Mesenchymal stem cell (in vitro differentiated cells and primary cell): Measurements from ENCODE around the gene NFATC3.
A peak's percentile ranks its signal among the peaks of the same experiment; 100 is the strongest.

ENCODE experiments used
- DNase-seq: peaks from one replicate; pipeline ENCODE4 v3.0.0-alpha.2; 2013
- H2AFZ ChIP-seq: one replicate; pipeline ENCODE4 v1.6.1; 2013; ENCODE audit warnings: low read depth, mild to moderate bottlenecking, control low read depth, inconsistent platforms, low read length, moderate library complexity
- H2AK5ac ChIP-seq: 2 replicates; pipeline ENCODE4 v1.6.1; 2013; ENCODE audit warnings: low read length, moderate library complexity, mild to moderate bottlenecking, inconsistent platforms; ENCODE audit not compliant: severe bottlenecking
- H2BK120ac ChIP-seq: one replicate; pipeline ENCODE4 v1.6.1; 2013; ENCODE audit warnings: low read depth, mild to moderate bottlenecking, inconsistent platforms, low read length, moderate library complexity
- H2BK12ac ChIP-seq, 2 experiments: one replicate each; pipeline ENCODE4 v1.6.1; 2013; ENCODE audit warnings: inconsistent platforms in 2 of 2, low read length in 2 of 2, mild to moderate bottlenecking in 2 of 2, moderate library complexity in 2 of 2, control low read depth in 1 of 2
- H2BK15ac ChIP-seq: one replicate; pipeline ENCODE4 v1.6.1; 2013; ENCODE audit warnings: mild to moderate bottlenecking, low read depth, inconsistent platforms; ENCODE audit not compliant: poor library complexity, severe bottlenecking
- H2BK5ac ChIP-seq: 2 replicates; pipeline ENCODE4 v1.6.1; 2013; ENCODE audit warnings: low read depth, mild to moderate bottlenecking, low read length, control low read depth, inconsistent platforms; ENCODE audit not compliant: poor library complexity, severe bottlenecking
- H3K14ac ChIP-seq, 2 experiments: one replicate each; pipeline ENCODE4 v1.6.1; 2013; ENCODE audit warnings: inconsistent platforms in 2 of 2, low read length in 2 of 2, control low read depth in 1 of 2, mild to moderate bottlenecking in 1 of 2, moderate library complexity in 1 of 2
- H3K18ac ChIP-seq, 2 experiments: one replicate each; pipeline ENCODE4 v1.6.1; 2013; ENCODE audit warnings: inconsistent platforms in 2 of 2, low read length in 2 of 2, control low read depth in 1 of 2, low read depth in 1 of 2, mild to moderate bottlenecking in 1 of 2
- H3K23ac ChIP-seq, 2 experiments: one replicate each; pipeline ENCODE4 v1.6.1; 2013; ENCODE audit warnings: inconsistent platforms in 2 of 2, low read length in 2 of 2, mild to moderate bottlenecking in 2 of 2, moderate library complexity in 2 of 2, control low read depth in 1 of 2
- H3K27ac ChIP-seq: 2 replicates; pipeline ENCODE4 v1.5.1; 2013; ENCODE audit warnings: mild to moderate bottlenecking, moderate library complexity, low read length, control low read depth, inconsistent platforms; ENCODE audit not compliant: poor library complexity, severe bottlenecking
- H3K27me3 ChIP-seq, 2 experiments: 2 replicates each; pipeline versions ENCODE4 v1.6.1 to v1.7.0; 2013; ENCODE audit warnings: low read length in 2 of 2, mild to moderate bottlenecking in 2 of 2, moderate library complexity in 2 of 2, control low read depth in 1 of 2, inconsistent platforms in 1 of 2; ENCODE audit not compliant: control insufficient read depth in 1 of 2, insufficient read depth in 1 of 2
- H3K36me3 ChIP-seq, 2 experiments: 2 replicates each; pipeline versions ENCODE4 v1.6.1 to v1.7.0; 2013; ENCODE audit warnings: low read length in 2 of 2, control low read depth in 1 of 2, inconsistent platforms in 1 of 2, low read depth in 1 of 2, mild to moderate bottlenecking in 1 of 2; ENCODE audit not compliant: insufficient read depth in 2 of 2, control insufficient read depth in 1 of 2
- H3K4ac ChIP-seq, 2 experiments: one replicate each; pipeline ENCODE4 v1.6.1; 2013; ENCODE audit warnings: inconsistent platforms in 2 of 2, low read length in 2 of 2, mild to moderate bottlenecking in 2 of 2, moderate library complexity in 2 of 2, control low read depth in 1 of 2, low read depth in 1 of 2
- H3K4me1 ChIP-seq: 2 replicates; pipeline ENCODE4 v1.6.1; 2013; ENCODE audit warnings: low read depth, low read length, control low read depth; ENCODE audit not compliant: control insufficient read depth, insufficient read depth
- H3K4me2 ChIP-seq: 2 replicates; pipeline ENCODE4 v1.6.1; 2013; ENCODE audit warnings: low read length, mild to moderate bottlenecking, inconsistent platforms; ENCODE audit not compliant: poor library complexity, severe bottlenecking
- H3K4me3 ChIP-seq, 2 experiments: 2 replicates each; pipeline versions ENCODE4 v1.5.1 to v1.7.0; 2013; ENCODE audit warnings: low read length in 2 of 2, mild to moderate bottlenecking in 2 of 2, control low read depth in 1 of 2, low read depth in 1 of 2; ENCODE audit not compliant: insufficient read depth in 1 of 2
- H3K79me1 ChIP-seq: replicated peaks from 2 replicates; pipeline ENCODE4 v1.6.1; 2013; ENCODE audit warnings: mild to moderate bottlenecking, control low read depth, low read length, inconsistent platforms; ENCODE audit not compliant: poor library complexity, severe bottlenecking
- H3K9ac ChIP-seq: 2 replicates; pipeline ENCODE4 v1.7.0; 2013; ENCODE audit warnings: mild to moderate bottlenecking, low read length, moderate library complexity
- H3K9me3 ChIP-seq: 2 replicates; pipeline ENCODE4 v1.7.0; 2013; ENCODE audit warnings: mild to moderate bottlenecking, low read length; ENCODE audit not compliant: control insufficient read depth
- H4K8ac ChIP-seq: one replicate; pipeline ENCODE4 v1.6.1; 2013; ENCODE audit warnings: inconsistent platforms, mild to moderate bottlenecking, low read length, moderate library complexity
- H4K91ac ChIP-seq: one replicate; pipeline ENCODE4 v1.6.1; 2013; ENCODE audit warnings: mild to moderate bottlenecking, low read length, inconsistent platforms
- WGBS: methylation state at CpG from one replicate; pipeline ENCODE4 v1.1.7; 2013; ENCODE audit warnings: mixed read lengths; 5-methylcytosine and 5-hydroxymethylcytosine counted together

The NFATC3 gene

GRCh38 chr16:68244903-68245853, 160.0 kb downstream of the NFATC3 start, which contains the start of gene PLA2G15:
Gene PLA2G15, plus strand, starts transcription at chr16:68245373. Its CDS starts 54 bp downstream, at chr16:68245427.
- WGBS, result under 1% methylated on average over 66 of the region's 75 CpGs

GRCh38 chr16:68246121-68246520, 161.0 kb downstream of the NFATC3 start:
- WGBS, result 95% methylated on average over 7 of the region's 7 CpGs
- H2AFZ ChIP-seq, result no peak overlapping the region

More at GRCh38 chr16:68244903-68245853, 160.0 kb downstream of the NFATC3 start, which contains the start of gene PLA2G15:
- Histone ChIP-seq H3K36me3 (peaks cover 14 to 15% of the 10 kb centered on the region in 2 experiments), H2BK120ac (no peak within 1 kb of the TSS), H3K14ac (peak within 1 kb of the TSS in 1 of 2 experiments; percentile 97), H3K4me2 (peak within 1 kb of the TSS; percentile 93), H3K9ac (peak within 1 kb of the TSS; percentile 93), H3K4me3 (peak within 1 kb of the TSS; percentile 99), H3K18ac (peak within 1 kb of the TSS; percentile 80 to 95), H2BK12ac (peak within 1 kb of the TSS in 1 of 2 experiments; percentile 58), H3K79me1 (peaks cover 37% of the 10 kb centered on the region), H2AK5ac (peak within 1 kb of the TSS; percentile 49), H3K23ac (peak within 1 kb of the TSS in 1 of 2 experiments; percentile 86), H3K27me3 (no peaks in the 10 kb centered on the region), H3K27ac (no peak within 1 kb of the TSS), H2BK5ac (no peak within 1 kb of the TSS), H4K91ac (peak within 1 kb of the TSS; percentile 84), H2AFZ (peak within 1 kb of the TSS; percentile 96), H3K4me1 (peaks cover 27% of the 10 kb centered on the region), H3K4ac (peak within 1 kb of the TSS; percentile 48 to 91), H3K9me3 (no peaks in the 10 kb centered on the region), H2BK15ac (peak within 1 kb of the TSS; percentile 64), H4K8ac (peak within 1 kb of the TSS; percentile 88)
- DNase-seq, result peak; percentile 95

GRCh38 chr16:68246666-68247065, 161.5 kb downstream of the NFATC3 start:
- H3K27me3 ChIP-seq, result no peaks in the 10 kb centered on the region
- no peak overlapping the region for H2BK120ac ChIP-seq
- H3K4ac ChIP-seq, result no peak overlapping the region
- H3K27ac ChIP-seq, result no peak overlapping the region
- no peak overlapping the region for H3K4me2 ChIP-seq
- no peak overlapping the region for H2BK15ac ChIP-seq
- no peak overlapping the region for H2BK12ac ChIP-seq
- H3K9me3 ChIP-seq, result no peaks in the 10 kb centered on the region
- peaks cover 22 to 28% of the 10 kb centered on the region in 2 experiments for H3K36me3 ChIP-seq
- H3K14ac ChIP-seq, result no peak overlapping the region
- no peak overlapping the region for H2AK5ac ChIP-seq
- H3K4me3 ChIP-seq, result peak overlapping the region in 1 of 2 experiments; percentile 99
- no peak overlapping the region for H2BK5ac ChIP-seq
- H3K9ac ChIP-seq, result no peak overlapping the region
- H3K4me1 ChIP-seq, result peaks cover 27% of the 10 kb centered on the region
- H3K18ac ChIP-seq, result no peak overlapping the region
- no peak overlapping the region for H4K8ac ChIP-seq
- 89% methylated on average over 5 of the region's 5 CpGs for WGBS
- no peak overlapping the region for H3K23ac ChIP-seq
- H3K79me1 ChIP-seq, result peaks cover 39% of the 10 kb centered on the region
- H4K91ac ChIP-seq, result no peak overlapping the region
- H2AFZ ChIP-seq, result no peak overlapping the region
- DNase-seq, result no peak

More at GRCh38 chr16:68246121-68246520, 161.0 kb downstream of the NFATC3 start:
- Histone ChIP-seq H3K14ac (no peak overlapping the region), H3K4me3 (peak overlapping the region in 1 of 2 experiments; percentile 99), H4K91ac (no peak overlapping the region), H3K9ac (peak overlapping the region; percentile 90), H3K9me3 (no peaks in the 10 kb centered on the region), H2BK120ac (no peak overlapping the region), H2BK12ac (no peak overlapping the region), H3K27ac (no peak overlapping the region), H2BK5ac (no peak overlapping the region), H3K18ac (no peak overlapping the region), H3K79me1 (peaks cover 39% of the 10 kb centered on the region), H3K23ac (peak overlapping the region in 1 of 2 experiments; percentile 6), H2AK5ac (no peak overlapping the region), H3K4ac (no peak overlapping the region), H3K36me3 (peaks cover 19 to 23% of the 10 kb centered on the region in 2 experiments), H3K4me1 (peaks cover 27% of the 10 kb centered on the region), H2BK15ac (no peak overlapping the region), H3K4me2 (peak overlapping the region; percentile 45), H3K27me3 (no peaks in the 10 kb centered on the region), H4K8ac (no peak overlapping the region)
- DNase-seq, result no peak

- Histone ChIP-seq H2BK12ac (no peak overlapping the region), H2BK120ac (no peak overlapping the region), H2AFZ (no peak overlapping the region), H3K27me3 (no peaks in the 10 kb centered on the region), H3K79me1 (peaks cover 39% of the 10 kb centered on the region), H3K18ac (no peak overlapping the region), H4K91ac (no peak overlapping the region), H2BK15ac (no peak overlapping the region), H2AK5ac (no peak overlapping the region), H3K9ac (no peak overlapping the region), H3K27ac (no peak overlapping the region), H3K4me1 (peaks cover 27% of the 10 kb centered on the region), H3K14ac (no peak overlapping the region), H2BK5ac (no peak overlapping the region), H3K4me3 (peak overlapping the region in 1 of 2 experiments; percentile 99), H3K23ac (no peak overlapping the region), H4K8ac (no peak overlapping the region), H3K4me2 (no peak overlapping the region), H3K36me3 (peaks cover 29 to 32% of the 10 kb centered on the region in 2 experiments), H3K4ac (no peak overlapping the region), H3K9me3 (no peaks in the 10 kb centered on the region)
- no peak for DNase-seq
- 92% methylated on average over 4 of the region's 4 CpGs for WGBS
Observed at GRCh38 chr16:68247400-68247799, 162.2 kb downstream of the NFATC3 start.
